Activated CD8-positive, alpha-beta T cell treated with anti-CD3 and anti-CD28 coated beads for 36 hours (primary cell): Measurements from ENCODE around the gene CUBN. TPM values are rescaled to one million over a fixed set of nuclear protein-coding genes. Genes with fewer than 3 reads are reported as not detected.

Source experiments
- ATAC-seq: fragments of 200-7000 bp; cut with Tn5 transposase; one replicate; pipeline ENCODE4 v1.10.0; 2021; ENCODE audit warnings: mild to moderate bottlenecking, moderate library complexity
- CTCF ChIA-PET: fragments of 350-600 bp; sonication (Branson Sonifier 250); formaldehyde crosslinking; loops from one replicate; lab custom pipeline; 2021; ENCODE audit warnings: antibody characterized with exemption; lab: Charles Lee
- POLR2A ChIA-PET: fragments of 350-600 bp; sonication (Branson Sonifier 250); formaldehyde crosslinking; loops from one replicate; lab custom pipeline; 2021; ENCODE audit warnings: antibody characterized with exemption; lab: Charles Lee
- DNase-seq: peaks from one replicate; pipeline ENCODE4 v3.0.0-alpha.2; 2020
- H3K27ac Mint-ChIP-seq: one replicate; pipeline ENCODE4 v1.8.0; 2021; ENCODE audit warnings: mild to moderate bottlenecking, mixed read lengths
- H3K27me3 Mint-ChIP-seq: one replicate; pipeline ENCODE4 v1.8.0; 2021; ENCODE audit warnings: mixed read lengths
- H3K36me3 Mint-ChIP-seq: one replicate; pipeline ENCODE4 v1.8.0; 2021; ENCODE audit warnings: low read depth, mixed read lengths
- H3K4me1 Mint-ChIP-seq: one replicate; pipeline ENCODE4 v1.8.0; 2021; ENCODE audit warnings: low read depth, mixed read lengths
- H3K4me3 Mint-ChIP-seq: one replicate; pipeline ENCODE4 v1.8.0; 2021; ENCODE audit warnings: mild to moderate bottlenecking, moderate library complexity, mixed read lengths
- H3K9me3 Mint-ChIP-seq: one replicate; pipeline ENCODE4 v1.8.0; 2021; ENCODE audit warnings: mixed read lengths
- intact Hi-C: fragments of 100-400 bp; cut with micrococcal nuclease; formaldehyde crosslinking; loops from one replicate; pipeline ENCODE4 v1.10.0; 2022
- total RNA-seq, 2 experiments: library from RNA; stranded (reverse); gene quantifications; one replicate each; pipeline ENCODE4 v1.2.3, GENCODE V29; 2021
- TF ChIP-seq, protein P1 (sequence below): fragments of 200-600 bp; IDR thresholded peaks from one replicate; pipeline ENCODE4 v1.8.0; 2022; ENCODE audit warnings: antibody characterized with exemption, mild to moderate bottlenecking

CUBN gene
- total RNA-seq, result under 1 TPM; 0.38 to 0.65 TPM

DNA sequence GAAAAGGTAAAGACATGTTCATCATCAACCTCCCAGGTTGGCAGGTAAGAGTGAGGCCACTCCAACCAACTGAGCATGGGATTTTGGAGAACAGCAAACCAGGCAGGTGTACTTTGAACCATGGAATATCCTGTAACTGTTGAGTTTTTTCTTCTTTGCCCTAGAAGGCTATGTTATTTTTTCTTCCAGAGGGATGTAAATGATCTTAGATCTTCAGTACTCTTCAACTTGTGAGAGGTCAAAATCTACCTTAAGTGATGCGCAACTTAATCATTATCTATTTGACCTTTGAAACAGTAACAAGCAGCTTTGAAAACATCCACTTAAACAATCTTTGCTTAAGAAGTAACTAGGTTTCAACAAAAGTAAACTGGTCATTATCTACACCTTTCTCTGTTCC, at the start of gene CUBN:
Gene CUBN (minus strand): TSS at position 71 of the 400 bp plus-strand sequence. CDS start 46 bp downstream, at position 25.
- no peak for DNase-seq
- TF ChIP-seq, protein P1, sequence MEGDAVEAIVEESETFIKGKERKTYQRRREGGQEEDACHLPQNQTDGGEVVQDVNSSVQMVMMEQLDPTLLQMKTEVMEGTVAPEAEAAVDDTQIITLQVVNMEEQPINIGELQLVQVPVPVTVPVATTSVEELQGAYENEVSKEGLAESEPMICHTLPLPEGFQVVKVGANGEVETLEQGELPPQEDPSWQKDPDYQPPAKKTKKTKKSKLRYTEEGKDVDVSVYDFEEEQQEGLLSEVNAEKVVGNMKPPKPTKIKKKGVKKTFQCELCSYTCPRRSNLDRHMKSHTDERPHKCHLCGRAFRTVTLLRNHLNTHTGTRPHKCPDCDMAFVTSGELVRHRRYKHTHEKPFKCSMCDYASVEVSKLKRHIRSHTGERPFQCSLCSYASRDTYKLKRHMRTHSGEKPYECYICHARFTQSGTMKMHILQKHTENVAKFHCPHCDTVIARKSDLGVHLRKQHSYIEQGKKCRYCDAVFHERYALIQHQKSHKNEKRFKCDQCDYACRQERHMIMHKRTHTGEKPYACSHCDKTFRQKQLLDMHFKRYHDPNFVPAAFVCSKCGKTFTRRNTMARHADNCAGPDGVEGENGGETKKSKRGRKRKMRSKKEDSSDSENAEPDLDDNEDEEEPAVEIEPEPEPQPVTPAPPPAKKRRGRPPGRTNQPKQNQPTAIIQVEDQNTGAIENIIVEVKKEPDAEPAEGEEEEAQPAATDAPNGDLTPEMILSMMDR, result no peak
- H3K27me3 Mint-ChIP-seq, result no peaks in the 10 kb centered on the region
- no peak for ATAC-seq
- intact Hi-C loops, result no loop called here
- POLR2A ChIA-PET, result no interaction called here
- H3K36me3 Mint-ChIP-seq, result peaks cover 2% of the 10 kb centered on the region
- H3K9me3 Mint-ChIP-seq, result no peaks in the 10 kb centered on the region
- H3K4me3 Mint-ChIP-seq, result no peak within 1 kb of the TSS
- H3K27ac Mint-ChIP-seq, result no peak within 1 kb of the TSS
- CTCF ChIA-PET, result no interaction called here
- no peaks in the 10 kb centered on the region for H3K4me1 Mint-ChIP-seq

DNA sequence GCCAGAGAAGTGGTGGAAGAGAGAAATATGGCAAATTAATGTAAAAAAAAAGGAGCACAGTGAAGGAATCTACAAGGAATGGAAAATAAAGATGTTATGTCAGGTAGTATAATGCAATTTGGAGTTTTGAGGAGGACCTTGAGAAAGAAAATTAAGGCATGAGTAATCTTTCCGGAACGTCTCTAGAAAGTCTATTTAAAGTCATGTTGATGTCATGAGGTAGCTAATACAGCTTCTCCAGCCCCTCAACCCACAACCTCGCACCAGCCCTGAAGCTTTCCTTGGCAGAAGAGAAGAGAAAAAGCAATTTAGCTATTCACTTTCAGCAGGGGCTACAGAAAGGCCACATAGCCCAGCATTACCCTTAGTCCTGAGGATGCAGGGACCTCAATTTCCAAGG, 49.4 kb upstream of the CUBN start:
- no peaks in the 10 kb centered on the region for H3K36me3 Mint-ChIP-seq
- intact Hi-C loops, result no loop called here
- no peak overlapping the region for H3K27ac Mint-ChIP-seq
- ATAC-seq (no peak), DNase-seq (no peak)
- ChIA-PET CTCF (no interaction called here), POLR2A (interaction anchor here (0.7 to 0.8 kb wide), 2 partner anchors 287 to 308 kb away, joined by 3 read pairs; no protein-coding TSS in a partner anchor)
- H3K9me3 Mint-ChIP-seq, result no peaks in the 10 kb centered on the region
- H3K27me3 Mint-ChIP-seq, result no peaks in the 10 kb centered on the region
- TF ChIP-seq, protein P1, result no peak
- H3K4me1 Mint-ChIP-seq, result peaks cover 15% of the 10 kb centered on the region
- no peak overlapping the region for H3K4me3 Mint-ChIP-seq

DNA sequence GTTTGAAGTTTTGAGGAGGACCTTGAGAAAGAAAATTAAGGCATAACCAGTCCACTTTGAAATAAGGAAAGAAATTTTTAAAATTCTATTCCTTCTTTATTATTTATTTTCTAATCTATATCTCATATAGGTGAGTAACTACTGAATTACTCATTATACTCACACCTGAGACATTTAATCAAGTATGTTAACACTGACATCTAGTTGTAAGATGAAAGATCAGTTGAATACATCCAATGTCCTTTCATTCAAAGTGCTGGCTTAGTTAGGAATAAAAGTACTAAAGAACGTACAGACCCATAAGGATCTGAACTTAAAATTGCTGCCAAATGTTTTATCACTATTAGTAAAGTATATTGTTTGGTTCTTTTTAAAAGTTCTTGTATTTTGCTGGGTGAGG, 48.4 kb upstream of the CUBN start:
- Mint-ChIP-seq H3K9me3 (no peaks in the 10 kb centered on the region), H3K27me3 (no peaks in the 10 kb centered on the region), H3K36me3 (peaks cover 2% of the 10 kb centered on the region), H3K4me1 (peaks cover 15% of the 10 kb centered on the region), H3K27ac (no peak overlapping the region), H3K4me3 (no peak overlapping the region)
- no peak for ATAC-seq
- DNase-seq, result no peak
- TF ChIP-seq, protein P1, result no peak
- CTCF ChIA-PET, result no interaction called here
- intact Hi-C loops, result no loop called here
- POLR2A ChIA-PET, result interaction anchor here (0.6 kb wide), 1 partner anchor 52 kb away, joined by 3 read pairs; no protein-coding TSS in a partner anchor

DNA sequence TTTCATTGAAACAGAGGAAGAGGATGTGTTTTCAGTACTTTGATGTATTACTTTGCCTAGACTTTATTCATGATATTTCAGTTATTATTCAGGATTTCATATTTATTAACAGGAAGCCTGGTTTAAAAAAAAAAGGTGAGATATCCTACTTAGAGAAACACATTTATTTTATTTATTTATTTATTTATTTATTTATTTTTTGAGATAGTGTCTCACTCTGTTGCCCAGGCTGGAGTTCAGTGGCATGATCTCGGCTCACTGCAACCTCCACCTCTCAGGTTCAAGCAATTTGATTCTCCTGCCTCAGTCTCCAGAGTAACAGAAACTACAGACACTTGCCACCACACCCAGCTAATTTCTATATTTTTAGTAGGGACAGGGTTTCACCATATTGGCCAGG, 47.4 kb upstream of the CUBN start:
- ATAC-seq, result no peak
- intact Hi-C loops, result no loop called here
- TF ChIP-seq, protein P1, result no peak
- peaks cover 2% of the 10 kb centered on the region for H3K36me3 Mint-ChIP-seq
- no peak overlapping the region for H3K4me3 Mint-ChIP-seq
- H3K9me3 Mint-ChIP-seq, result no peaks in the 10 kb centered on the region
- no peak for DNase-seq
- no peaks in the 10 kb centered on the region for H3K27me3 Mint-ChIP-seq
- POLR2A ChIA-PET, result no interaction called here
- CTCF ChIA-PET, result interaction anchor here (1.1 kb wide), 1 partner anchor 332 kb away, joined by 3 read pairs; no protein-coding TSS in a partner anchor
- peaks cover 15% of the 10 kb centered on the region for H3K4me1 Mint-ChIP-seq
- no peak overlapping the region for H3K27ac Mint-ChIP-seq

DNA sequence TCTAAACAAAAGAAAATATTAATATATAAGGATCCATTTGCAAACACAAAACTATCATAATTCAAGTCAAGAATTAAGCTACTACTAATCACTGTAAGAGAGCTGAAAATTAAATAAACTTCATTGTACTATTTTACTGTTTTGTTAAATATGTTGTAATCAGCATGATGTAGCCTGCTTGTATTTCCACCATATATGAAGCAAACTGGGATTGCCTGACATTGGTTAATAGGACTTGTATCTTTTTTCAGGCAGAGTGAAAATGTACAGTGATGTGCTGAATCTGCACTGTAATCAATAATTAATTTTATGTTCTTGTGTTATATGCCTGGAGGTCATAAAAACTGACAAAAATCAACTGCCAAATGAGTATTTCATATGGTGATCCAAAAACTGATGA, 46.5 kb upstream of the CUBN start:
- intact Hi-C loops, result no loop called here
- no peak for ATAC-seq
- DNase-seq, result no peak
- H3K9me3 Mint-ChIP-seq, result no peaks in the 10 kb centered on the region
- TF ChIP-seq, protein P1, result no peak
- H3K4me3 Mint-ChIP-seq, result no peak overlapping the region
- H3K4me1 Mint-ChIP-seq, result peaks cover 15% of the 10 kb centered on the region
- ChIA-PET POLR2A (no interaction called here), CTCF (interaction anchor here (0.7 to 1.7 kb wide), 3 partner anchors 54 to 348 kb away, joined by 3 to 5 read pairs (median 3); no protein-coding TSS in a partner anchor)
- no peak overlapping the region for H3K27ac Mint-ChIP-seq
- no peaks in the 10 kb centered on the region for H3K27me3 Mint-ChIP-seq
- H3K36me3 Mint-ChIP-seq, result peaks cover 5% of the 10 kb centered on the region
